Kidney (tissue), 14 donors: ENCODE results near the gene C22orf39. TPM values are rescaled to one million over a fixed set of nuclear protein-coding genes. Genes with fewer than 3 reads are reported as not detected.

ENCODE experiments used
- DNase-seq, 5 donors: peaks; one replicate each; pipeline ENCODE4 v3.0.0-alpha.2; 2013 to 2020
- FAIRE-seq: peaks from 2 replicates; lab custom pipeline; 2012; peaks lifted over from hg19 to GRCh38; lab: Jason Lieb, UNC
- H3K27ac ChIP-seq, 2 donors: one replicate each; pipeline ENCODE4 v1.7.0; 2013; ENCODE audit warnings: low read depth in 2 of 2, low read length in 2 of 2, inconsistent platforms in 1 of 2
- H3K27me3 ChIP-seq: one replicate; pipeline ENCODE4 v1.7.1; 2013; ENCODE audit warnings: low read length, inconsistent platforms; ENCODE audit not compliant: control insufficient read depth, insufficient read depth
- H3K36me3 ChIP-seq, 3 donors: one replicate each; pipeline versions ENCODE4 v1.7.0 to v1.7.1; 2013; ENCODE audit warnings: low read length in 3 of 3, control low read depth in 1 of 3, inconsistent platforms in 1 of 3; ENCODE audit not compliant: insufficient read depth in 3 of 3, control insufficient read depth in 2 of 3
- H3K4me1 ChIP-seq, 3 donors: one replicate each; pipeline versions ENCODE4 v1.7.0 to v1.7.1; 2013; ENCODE audit warnings: low read length in 3 of 3, inconsistent platforms in 1 of 3, low read depth in 1 of 3; ENCODE audit not compliant: control insufficient read depth in 2 of 3, insufficient read depth in 2 of 3
- H3K4me3 ChIP-seq, 3 donors: one replicate each; pipeline versions ENCODE4 v1.7.0 to v1.8.1; 2013; ENCODE audit warnings: low read length in 3 of 3, control low read depth in 1 of 3, inconsistent platforms in 1 of 3
- H3K9ac ChIP-seq, 3 donors: one replicate each; pipeline versions ENCODE4 v1.7.0 to v1.7.1; 2013; ENCODE audit warnings: low read length in 3 of 3, control low read depth in 1 of 3, inconsistent platforms in 1 of 3
- H3K9me3 ChIP-seq, 3 donors: one replicate each; pipeline versions ENCODE4 v1.7.0 to v1.7.1; 2013; ENCODE audit warnings: low read length in 3 of 3, control low read depth in 1 of 3, inconsistent platforms in 1 of 3; ENCODE audit not compliant: control insufficient read depth in 2 of 3, insufficient read depth in 1 of 3
- CTCF ChIP-seq: IDR thresholded peaks from 3 replicates; pipeline ENCODE4 v1.5.1; 2012; ENCODE audit warnings: mild to moderate bottlenecking, moderate library complexity, borderline replicate concordance; ENCODE audit not compliant: insufficient read depth; ENCODE audit errors: extremely low read depth
- intact Hi-C: fragments of 100-400 bp; cut with DNase I; formaldehyde crosslinking; loops from one replicate; pipeline ENCODE4 v1.11.1; 2022
- polyA plus RNA-seq: library from polyadenylated mRNA; stranded (reverse); fragments of 350-450 nt; fragmentation: Illumina TruSeq; extraction: RNeasy Lipid Tissue Mini Kit (QIAGEN cat#74804); gene quantifications from one replicate; pipeline ENCODE4 v1.2.3, GENCODE V29; 2014; ENCODE audit warnings: low read depth, low replicate concordance; ENCODE audit not compliant: insufficient read depth
- total RNA-seq: library from RNA; stranded (reverse); fragmentation: NEBNext Ultra II Directional; extraction: Animal tissue kit (Norgen Biotek cat#: 25700); gene quantifications from one replicate; pipeline ENCODE4 v1.2.1, GENCODE V29; 2021
- donor health status: control.
- donor health status: control.
- donor health status: control.
- donor health status: control.
- donor health status: control.
- donor health status: DM: yes; HTN: yes; CAD: no.
- donor health status: Normal renal cell carcinoma (clear cell type).

C22orf39 gene
- total and polyA plus RNA-seq, 2 donors from 2014 or later = 27.1 to 54.4 TPM

GRCh38 chr22:19412923-19413322, 34.6 kb downstream of the C22orf39 start:
- Histone ChIP-seq H3K4me1 (peaks cover 0 to 12% (median 4%) of the 10 kb centered on the region in 3 donors), H3K27ac (no peak overlapping the region), H3K9me3 (no peaks in the 10 kb centered on the region), H3K9ac (no peak overlapping the region), H3K27me3 (no peaks in the 10 kb centered on the region), H3K36me3 (peaks cover 0 to 12% (median 5%) of the 10 kb centered on the region in 3 donors), H3K4me3 (no peak overlapping the region)
- intact Hi-C loops = no loop called here
- no peak for TF ChIP-seq CTCF
- DNase-seq (no peak), FAIRE-seq (no peak)

GRCh38 chr22:19412478-19412877, 35.0 kb downstream of the C22orf39 start:
- peaks cover 0 to 15% (median 7%) of the 10 kb centered on the region in 3 donors for H3K36me3 ChIP-seq
- H3K4me1 ChIP-seq = peaks cover 0 to 12% (median 4%) of the 10 kb centered on the region in 3 donors
- H3K4me3 ChIP-seq = no peak overlapping the region
- no peak overlapping the region for H3K27ac ChIP-seq
- H3K27me3 ChIP-seq = no peaks in the 10 kb centered on the region
- intact Hi-C loops = no loop called here
- no peak for DNase-seq
- no peak for FAIRE-seq
- TF ChIP-seq CTCF = no peak
- H3K9me3 ChIP-seq = no peaks in the 10 kb centered on the region
- H3K9ac ChIP-seq = no peak overlapping the region

GRCh38 chr22:19411690-19412045, 35.8 kb downstream of the C22orf39 start:
- Histone ChIP-seq H3K4me1 (peaks cover 0 to 12% (median 4%) of the 10 kb centered on the region in 3 donors), H3K9ac (no peak overlapping the region), H3K9me3 (no peaks in the 10 kb centered on the region), H3K36me3 (peaks cover 0 to 21% (median 12%) of the 10 kb centered on the region in 3 donors), H3K27ac (no peak overlapping the region), H3K27me3 (no peaks in the 10 kb centered on the region), H3K4me3 (no peak overlapping the region)
- TF ChIP-seq CTCF = no peak
- no peak for DNase-seq
- intact Hi-C loops = no loop called here
- no peak for FAIRE-seq
